Stimulated activated CD4-positive, alpha-beta T cell treated with anti-CD3 and anti-CD28 coated beads, Interleukin-4, amount 100 ng/mL, for 48 hours (primary cell): ENCODE results near the gene GATA1.

Source experiments
- DNase-seq, 2 donors: peaks; one replicate each; pipeline ENCODE4 v3.0.0-alpha.2; 2020; ENCODE audit warnings: low read depth in 2 of 2

The GATA1 gene

GRCh38 chrX:48786341-48786800 lies at the start of gene GATA1:
TSS of gene GATA1 (plus strand) at chrX:48786590. CDS start at chrX:48791110, 4,520 bp downstream.
- no peak for DNase-seq

- no peak for DNase-seq
These were observed 49.5 kb upstream of the GATA1 start for GRCh38 chrX:48736878-48737212.

- DNase-seq = peak; percentile 74 to 81
These were observed 49.0 kb upstream of the GATA1 start for GRCh38 chrX:48737213-48737938.

GRCh38 chrX:48737940-48738339 lies 48.5 kb upstream of the GATA1 start:
- DNase-seq = no peak

GRCh38 chrX:48741834-48742233 lies 44.6 kb upstream of the GATA1 start:
- DNase-seq = no peak

- no peak for DNase-seq
These were observed 41.2 kb upstream of the GATA1 start for GRCh38 chrX:48745222-48745621.

GRCh38 chrX:48747415-48748016 lies 38.9 kb upstream of the GATA1 start:
- no peak for DNase-seq

GRCh38 chrX:48749182-48749581 lies 37.2 kb upstream of the GATA1 start:
- DNase-seq = no peak

- DNase-seq = no peak
These were observed 35.0 kb upstream of the GATA1 start for GRCh38 chrX:48751343-48751742.

- no peak for DNase-seq
These were observed 33.9 kb upstream of the GATA1 start for GRCh38 chrX:48752498-48752897.

GRCh38 chrX:48753708-48754228 lies 32.6 kb upstream of the GATA1 start:
- DNase-seq = no peak

- DNase-seq = no peak
These were observed 32.2 kb upstream of the GATA1 start for GRCh38 chrX:48754238-48754637.

GRCh38 chrX:48761674-48762471 lies 24.5 kb upstream of the GATA1 start, which contains the start of gene GLOD5:
TSS of gene GLOD5 (plus strand) at chrX:48761747. CDS start at chrX:48761791, 44 bp downstream.
- DNase-seq = no peak

GRCh38 chrX:48769230-48769629 lies 17.2 kb upstream of the GATA1 start:
- no peak for DNase-seq

- no peak for DNase-seq
These were observed 16.1 kb upstream of the GATA1 start for GRCh38 chrX:48770296-48770695.

GRCh38 chrX:48772602-48773001 lies 13.8 kb upstream of the GATA1 start:
- DNase-seq = no peak

GRCh38 chrX:48776818-48777439 lies 9.5 kb upstream of the GATA1 start:
- DNase-seq = no peak

- no peak for DNase-seq
These were observed 7.0 kb upstream of the GATA1 start for GRCh38 chrX:48779399-48779798.

GRCh38 chrX:48781705-48782104 lies 4.7 kb upstream of the GATA1 start:
- DNase-seq = no peak

GRCh38 chrX:48782216-48782615 lies 4.2 kb upstream of the GATA1 start:
- no peak for DNase-seq

GRCh38 chrX:48782795-48783194 lies 3.6 kb upstream of the GATA1 start:
- DNase-seq = no peak

- DNase-seq = no peak
These were observed 1.7 kb upstream of the GATA1 start for GRCh38 chrX:48784726-48785125.
